Measurements from ENCODE around the gene CLRN1.

- peak; percentile 55 for TF ChIP-seq RAD21 (conservative IDR thresholded peaks at IDR 0.05)
- no peak for TF ChIP-seq EZH2 (IDR thresholded peaks at IDR 0.05; ENCODE audit: borderline replicate concordance, insufficient read depth, low read length, poor library complexity, severe bottlenecking)
- TF ChIP-seq CTCF (IDR thresholded peaks at IDR 0.05; ENCODE audit: poor library complexity, severe bottlenecking): peak; percentile 53
- peak; percentile 49 for TF ChIP-seq SMC3 (conservative IDR thresholded peaks at IDR 0.05; ENCODE audit: poor library complexity)
- TF ChIP-seq REST (IDR thresholded peaks at IDR 0.05; ENCODE audit: borderline replicate concordance): no peak
- TF ChIP-seq EP300 (conservative IDR thresholded peaks at IDR 0.05; ENCODE audit: poor library complexity, severe bottlenecking): no peak
- no peak for TF ChIP-seq POLR2AphosphoS5 (IDR thresholded peaks at IDR 0.05)
- no peak for TF ChIP-seq TAF1 (IDR thresholded peaks at IDR 0.05; ENCODE audit: low read depth)
- no peak for TF ChIP-seq MXI1 (conservative IDR thresholded peaks at IDR 0.05; ENCODE audit: poor library complexity, severe bottlenecking)
Observed at GRCh38 chr3:150925751-150926201, 46.8 kb downstream of the CLRN1 start.

Measured in neural cell (in vitro differentiated cells).